T-helper 1 cell treated with Interleukin-12 subunit alpha and Interleukin-12 subunit beta and Interleukin-4 antibody, amounts not matched to agents 30 μg/mL and 1 μg/mL, for 36 hours (primary cell): ENCODE data around the gene GDI2.

ENCODE experiments used
- H3K27ac Mint-ChIP-seq: one replicate; pipeline ENCODE4 v1.8.0; 2021; ENCODE audit warnings: mild to moderate bottlenecking, mixed read lengths
- H3K27me3 Mint-ChIP-seq: one replicate; pipeline ENCODE4 v1.8.0; 2021; ENCODE audit warnings: low read depth, mixed read lengths
- H3K36me3 Mint-ChIP-seq: one replicate; pipeline ENCODE4 v1.8.0; 2021; ENCODE audit warnings: low read depth, mixed read lengths
- H3K4me1 Mint-ChIP-seq: one replicate; pipeline ENCODE4 v1.8.0; 2021; ENCODE audit warnings: low read depth, mixed read lengths
- H3K4me3 Mint-ChIP-seq: one replicate; pipeline ENCODE4 v1.8.0; 2021; ENCODE audit warnings: mild to moderate bottlenecking, moderate library complexity, mixed read lengths
- H3K9me3 Mint-ChIP-seq: one replicate; pipeline ENCODE4 v1.8.0; 2021; ENCODE audit warnings: mixed read lengths

GDI2 gene

DNA sequence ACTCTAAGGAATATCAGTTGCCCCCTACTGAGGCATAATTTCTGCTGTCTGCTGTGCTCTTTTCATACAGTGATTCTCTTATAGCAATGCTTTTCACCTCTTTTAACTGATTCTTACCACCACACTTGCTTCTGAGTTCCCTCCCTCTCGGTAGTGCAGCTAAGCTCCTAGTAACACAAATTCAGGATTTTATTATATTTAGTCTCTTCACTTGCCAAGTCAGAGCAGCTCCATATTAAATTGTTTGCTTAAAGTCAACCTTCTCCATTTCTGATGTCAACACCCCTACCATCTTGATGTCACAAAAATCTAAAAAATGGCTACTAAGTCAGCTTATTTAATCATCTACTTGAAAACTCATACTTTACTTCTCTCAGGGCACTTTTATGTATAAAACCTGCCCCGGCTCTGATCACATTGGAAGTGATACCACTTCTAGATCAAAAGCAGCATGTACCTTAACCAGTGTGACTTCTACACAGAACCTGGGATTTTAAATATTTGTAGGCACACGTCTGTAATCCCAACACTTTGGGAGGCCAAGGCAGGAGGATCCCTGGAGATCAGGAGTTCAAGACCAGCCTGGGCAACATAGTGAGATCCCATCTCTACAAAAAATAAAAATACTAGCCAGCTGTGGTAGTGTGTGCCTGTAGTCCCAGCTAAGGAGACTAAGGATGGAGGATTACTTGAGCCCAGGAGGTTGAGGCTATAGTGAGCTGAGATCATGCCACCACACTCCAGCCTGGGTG lies 55.3 kb downstream of the GDI2 start:
- H3K9me3 Mint-ChIP-seq: no peaks in the 10 kb centered on the region
- peaks cover 45% of the 10 kb centered on the region for H3K36me3 Mint-ChIP-seq
- H3K4me3 Mint-ChIP-seq: no peak overlapping the region
- no peak overlapping the region for H3K27ac Mint-ChIP-seq
- H3K27me3 Mint-ChIP-seq: no peaks in the 10 kb centered on the region
- peaks cover 11% of the 10 kb centered on the region for H3K4me1 Mint-ChIP-seq

DNA sequence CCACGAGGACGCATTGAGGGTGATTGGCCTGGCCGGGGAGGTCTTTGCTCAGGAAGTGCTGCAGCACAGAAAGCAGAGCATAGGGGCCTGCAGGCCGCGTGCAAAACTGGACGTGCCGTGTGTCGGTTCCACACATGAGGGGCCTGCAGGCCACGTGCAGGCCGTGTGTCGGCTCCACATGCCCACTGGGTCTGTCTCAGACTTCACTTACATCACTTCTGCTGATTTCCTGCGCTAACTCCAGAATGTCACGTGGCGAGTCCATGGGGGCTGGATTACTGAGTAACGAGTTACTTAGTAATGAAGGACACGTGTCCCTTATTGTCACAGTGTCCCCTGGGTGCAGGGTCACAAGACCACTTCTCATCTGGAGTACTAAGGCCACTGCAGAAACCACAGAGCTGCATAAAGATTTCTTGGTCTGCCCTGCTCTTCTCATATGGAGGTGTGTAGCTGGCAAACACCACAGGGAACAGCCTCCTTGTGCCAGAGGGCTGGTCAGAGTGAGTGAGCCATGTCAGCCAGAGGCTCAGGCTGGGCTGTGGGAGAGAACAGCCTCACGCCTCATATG lies 60.8 kb downstream of the GDI2 start:
- H3K4me3 Mint-ChIP-seq: no peak overlapping the region
- H3K4me1 Mint-ChIP-seq: peaks cover 12% of the 10 kb centered on the region
- peaks cover 31% of the 10 kb centered on the region for H3K36me3 Mint-ChIP-seq
- H3K9me3 Mint-ChIP-seq: no peaks in the 10 kb centered on the region
- H3K27me3 Mint-ChIP-seq: no peaks in the 10 kb centered on the region
- peak overlapping the region; percentile 27 for H3K27ac Mint-ChIP-seq

DNA sequence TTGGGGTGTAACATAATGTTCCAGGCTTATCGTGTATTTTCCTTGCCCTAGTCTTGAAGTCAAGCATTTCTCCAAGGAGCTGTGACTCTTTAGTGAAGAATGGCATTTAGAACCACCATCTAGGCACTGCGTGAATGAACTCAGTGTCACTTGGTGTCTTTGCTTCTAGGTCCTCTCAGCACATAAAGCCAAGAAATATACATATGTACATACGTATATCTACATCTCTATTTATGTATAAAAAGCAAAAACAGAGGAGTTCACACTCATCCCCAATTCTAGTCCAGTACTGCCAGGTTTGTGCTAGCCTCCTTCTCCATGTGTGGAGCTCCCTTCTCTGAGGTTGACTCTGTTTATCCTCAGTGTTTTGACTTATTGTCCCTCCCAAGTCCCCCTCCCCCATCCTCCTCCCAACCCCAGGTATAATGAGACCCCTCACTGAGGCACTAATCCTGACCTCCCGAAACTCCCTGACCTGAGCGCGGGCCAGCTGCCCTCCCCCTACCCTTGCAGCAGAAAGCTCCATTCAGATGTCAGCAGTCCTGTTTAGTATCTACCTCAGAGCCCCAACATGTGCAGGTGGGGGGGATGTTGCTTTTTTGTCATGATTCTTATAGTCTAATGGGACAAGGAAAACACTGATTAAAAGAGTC lies 61.5 kb downstream of the GDI2 start:
- no peaks in the 10 kb centered on the region for H3K9me3 Mint-ChIP-seq
- peaks cover 36% of the 10 kb centered on the region for H3K36me3 Mint-ChIP-seq
- H3K27me3 Mint-ChIP-seq: no peaks in the 10 kb centered on the region
- peaks cover 15% of the 10 kb centered on the region for H3K4me1 Mint-ChIP-seq
- no peak overlapping the region for H3K4me3 Mint-ChIP-seq
- H3K27ac Mint-ChIP-seq: no peak overlapping the region

DNA sequence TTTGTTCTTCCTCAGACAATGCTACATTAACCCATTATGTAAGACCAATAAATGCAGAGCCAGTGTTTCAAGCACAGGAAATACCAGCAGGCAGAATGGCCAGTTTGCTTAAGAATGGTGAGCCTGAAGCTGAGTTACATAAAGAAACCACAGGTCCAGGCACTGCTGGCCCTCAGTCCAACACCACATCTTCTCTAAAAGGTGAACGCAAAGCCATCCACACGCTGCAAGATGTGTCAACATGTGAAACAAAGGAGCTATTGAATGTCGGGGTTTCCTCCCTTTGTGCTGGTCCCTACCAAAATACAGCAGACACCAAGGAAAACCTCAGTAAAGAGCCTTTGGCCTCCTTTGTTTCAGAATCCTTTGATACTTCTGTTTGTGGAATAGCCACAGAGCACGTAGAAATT lies 64.8 kb downstream of the GDI2 start:
- Mint-ChIP-seq H3K36me3 (peaks cover 40% of the 10 kb centered on the region), H3K27me3 (no peaks in the 10 kb centered on the region), H3K27ac (no peak overlapping the region), H3K9me3 (no peaks in the 10 kb centered on the region), H3K4me3 (no peak overlapping the region), H3K4me1 (peaks cover 7% of the 10 kb centered on the region)

DNA sequence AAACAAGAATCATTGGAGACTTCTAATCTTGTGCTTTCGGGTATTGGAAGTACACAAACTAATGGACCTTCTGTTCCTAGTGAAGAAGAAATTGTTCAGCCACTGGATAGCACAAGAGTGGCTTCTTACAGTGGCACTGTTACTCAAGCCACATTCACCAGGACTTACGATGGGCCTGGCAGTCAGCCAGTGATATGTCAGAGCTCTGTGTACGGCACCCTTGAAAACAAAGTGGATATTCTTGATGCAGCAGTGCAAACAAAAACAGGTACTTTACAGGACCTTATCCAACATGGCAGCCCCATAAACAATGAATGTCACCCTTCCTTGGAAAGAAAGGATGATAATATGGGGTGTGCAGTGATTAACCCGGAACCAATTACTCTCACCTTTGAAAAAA lies 67.0 kb downstream of the GDI2 start:
- Mint-ChIP-seq H3K27me3 (no peaks in the 10 kb centered on the region), H3K4me1 (peaks cover 3% of the 10 kb centered on the region), H3K36me3 (peaks cover 45% of the 10 kb centered on the region), H3K9me3 (no peaks in the 10 kb centered on the region), H3K27ac (no peak overlapping the region), H3K4me3 (no peak overlapping the region)

DNA sequence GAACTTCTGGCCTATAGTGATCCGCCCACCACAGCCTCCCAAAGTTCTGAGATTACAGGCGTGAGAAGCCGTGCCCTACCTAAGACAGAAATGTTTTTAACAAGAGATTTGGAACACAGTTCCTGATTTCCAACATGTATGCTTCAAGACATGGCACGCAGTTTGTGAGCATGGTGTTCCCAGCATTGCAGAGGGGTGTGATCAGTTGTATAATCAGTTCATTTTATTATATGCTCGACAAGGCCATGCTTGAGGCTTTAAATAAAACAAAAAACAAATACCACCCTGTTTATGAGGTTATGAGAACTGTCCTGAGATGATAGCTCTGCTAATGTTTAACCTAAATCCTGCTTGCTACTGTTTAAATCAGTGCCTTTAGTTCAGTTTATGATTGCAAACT lies 68.4 kb downstream of the GDI2 start:
- Mint-ChIP-seq H3K27ac (no peak overlapping the region), H3K9me3 (no peaks in the 10 kb centered on the region), H3K4me1 (peaks cover 5% of the 10 kb centered on the region), H3K27me3 (no peaks in the 10 kb centered on the region), H3K4me3 (no peak overlapping the region), H3K36me3 (peaks cover 55% of the 10 kb centered on the region)

DNA sequence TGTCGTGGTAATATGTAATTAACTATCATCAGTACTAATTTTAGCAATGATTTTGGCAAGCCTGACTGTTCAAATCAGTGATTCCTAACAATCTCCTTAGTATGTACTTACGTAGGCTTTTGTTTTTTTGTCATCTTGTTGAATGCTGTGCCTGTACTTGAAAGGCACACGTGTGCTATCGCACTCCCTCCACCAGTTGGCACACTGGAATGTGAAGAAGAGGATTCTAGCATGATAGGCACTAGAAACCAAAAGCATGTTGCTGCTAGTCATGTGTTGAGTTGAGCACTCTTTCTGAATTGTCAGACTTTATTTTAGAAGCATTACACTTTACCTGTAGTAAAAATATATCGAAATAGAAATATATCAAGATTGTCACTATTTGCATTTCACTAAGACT lies 69.5 kb downstream of the GDI2 start:
- Mint-ChIP-seq H3K27ac (no peak overlapping the region), H3K4me3 (no peak overlapping the region), H3K4me1 (peaks cover 5% of the 10 kb centered on the region), H3K36me3 (peaks cover 53% of the 10 kb centered on the region), H3K9me3 (no peaks in the 10 kb centered on the region), H3K27me3 (no peaks in the 10 kb centered on the region)

DNA sequence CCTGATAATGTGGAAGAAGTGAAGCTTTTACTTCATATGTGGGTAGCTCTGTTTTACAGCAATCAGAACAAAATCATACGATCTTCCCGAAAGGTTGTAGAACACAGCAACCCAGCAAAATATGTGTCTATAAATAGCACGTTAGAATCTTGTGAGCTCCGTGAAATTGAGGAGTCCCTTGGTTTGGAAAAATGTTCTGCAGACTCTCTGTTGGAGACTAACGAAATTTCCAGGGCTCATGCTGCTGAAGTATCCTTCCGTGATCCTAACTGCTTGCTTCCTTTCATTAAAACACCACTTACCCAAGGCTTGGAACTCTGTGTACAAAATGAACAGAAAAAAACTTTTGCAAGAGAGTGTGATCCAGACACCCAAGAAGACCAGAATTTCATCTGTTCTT lies 71.1 kb downstream of the GDI2 start:
- H3K9me3 Mint-ChIP-seq: no peaks in the 10 kb centered on the region
- H3K27ac Mint-ChIP-seq: no peak overlapping the region
- no peak overlapping the region for H3K4me3 Mint-ChIP-seq
- peaks cover 52% of the 10 kb centered on the region for H3K36me3 Mint-ChIP-seq
- peaks cover 11% of the 10 kb centered on the region for H3K4me1 Mint-ChIP-seq
- no peaks in the 10 kb centered on the region for H3K27me3 Mint-ChIP-seq

DNA sequence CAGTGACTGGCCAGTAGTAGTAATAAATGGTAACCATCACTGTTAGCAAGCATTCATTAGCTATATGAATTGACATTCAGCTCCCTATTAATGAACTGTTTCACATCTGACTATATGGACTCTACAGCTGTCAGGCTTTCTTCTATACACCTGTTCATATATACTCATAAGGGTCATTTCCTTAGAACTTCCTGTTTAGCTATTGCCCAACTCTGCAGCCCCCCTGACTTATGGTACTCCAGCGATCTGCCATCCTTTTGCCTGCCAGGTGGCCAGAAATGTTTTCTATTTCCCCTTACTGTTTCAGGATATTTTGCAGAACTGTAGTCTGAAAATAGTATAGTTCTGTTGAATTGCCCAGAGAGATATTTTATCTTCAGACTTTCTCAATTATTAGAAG lies 72.0 kb downstream of the GDI2 start:
- Mint-ChIP-seq H3K4me1 (peaks cover 10% of the 10 kb centered on the region), H3K9me3 (no peaks in the 10 kb centered on the region), H3K27ac (no peak overlapping the region), H3K4me3 (no peak overlapping the region), H3K36me3 (peaks cover 46% of the 10 kb centered on the region), H3K27me3 (no peaks in the 10 kb centered on the region)

DNA sequence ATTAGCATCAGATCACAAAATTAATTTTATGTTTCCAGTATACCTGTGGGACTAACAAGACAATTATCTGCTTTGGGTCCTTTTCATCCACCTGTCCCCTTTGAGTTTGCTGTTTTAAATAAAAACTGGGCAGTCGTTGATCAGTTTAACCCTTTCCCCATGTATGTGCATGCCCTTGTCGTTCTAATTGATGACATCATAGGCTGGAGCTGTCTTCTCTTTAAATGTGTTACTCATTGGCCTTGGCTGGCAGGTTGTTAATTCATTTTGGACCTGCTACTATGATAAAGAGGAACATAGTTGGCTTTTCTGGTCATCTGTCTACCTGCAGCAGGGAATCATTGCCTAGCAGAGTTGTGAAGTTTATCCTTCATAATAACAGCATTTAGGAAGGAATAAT lies 74.8 kb downstream of the GDI2 start:
- peaks cover 45% of the 10 kb centered on the region for H3K36me3 Mint-ChIP-seq
- no peak overlapping the region for H3K4me3 Mint-ChIP-seq
- peaks cover 12% of the 10 kb centered on the region for H3K4me1 Mint-ChIP-seq
- H3K27me3 Mint-ChIP-seq: no peaks in the 10 kb centered on the region
- no peaks in the 10 kb centered on the region for H3K9me3 Mint-ChIP-seq
- no peak overlapping the region for H3K27ac Mint-ChIP-seq

DNA sequence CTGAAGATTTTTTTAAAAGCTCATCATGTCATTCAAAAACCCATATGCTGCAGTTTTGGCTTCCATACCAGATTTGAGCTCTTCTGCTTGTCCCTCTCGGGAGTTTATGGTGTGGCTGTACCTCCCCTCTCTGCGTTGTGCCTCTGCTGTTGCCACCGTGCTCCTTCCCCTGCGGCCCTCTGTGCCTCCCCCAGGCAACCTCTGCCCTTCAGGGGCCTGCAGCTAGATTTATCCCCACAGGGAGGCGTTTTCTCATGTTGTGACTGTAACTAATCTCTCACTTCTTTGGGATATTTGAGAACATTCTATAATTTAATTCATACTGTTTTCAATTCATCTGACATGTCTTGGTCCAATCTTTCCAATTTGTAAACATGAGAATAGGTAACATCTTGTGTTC lies 75.9 kb downstream of the GDI2 start:
- no peak overlapping the region for H3K4me3 Mint-ChIP-seq
- peak overlapping the region; percentile 55 for H3K27ac Mint-ChIP-seq
- H3K4me1 Mint-ChIP-seq: peaks cover 12% of the 10 kb centered on the region
- H3K9me3 Mint-ChIP-seq: no peaks in the 10 kb centered on the region
- no peaks in the 10 kb centered on the region for H3K27me3 Mint-ChIP-seq
- H3K36me3 Mint-ChIP-seq: peaks cover 45% of the 10 kb centered on the region

DNA sequence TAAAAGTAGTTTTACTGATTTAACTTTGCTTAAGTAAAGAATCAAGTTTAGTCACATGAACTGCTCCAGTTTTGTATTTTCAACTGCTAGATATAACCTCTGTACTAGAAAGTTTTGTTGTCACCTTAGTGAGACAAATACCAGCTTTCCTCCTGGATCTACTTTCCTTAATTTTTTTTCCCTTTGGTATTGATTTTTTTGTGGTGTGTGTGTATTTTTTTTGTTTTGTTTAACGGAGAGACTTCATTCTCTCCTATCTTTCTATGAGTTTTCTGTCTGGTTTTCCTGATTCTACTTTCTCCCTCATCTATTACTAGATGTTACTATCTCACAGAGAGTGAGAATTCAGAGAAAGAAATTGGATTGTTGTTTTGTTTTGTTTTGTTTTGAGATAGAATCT lies 76.6 kb downstream of the GDI2 start:
- Mint-ChIP-seq H3K27me3 (no peaks in the 10 kb centered on the region), H3K36me3 (peaks cover 50% of the 10 kb centered on the region), H3K27ac (no peak overlapping the region), H3K4me3 (no peak overlapping the region), H3K4me1 (peaks cover 15% of the 10 kb centered on the region), H3K9me3 (no peaks in the 10 kb centered on the region)

DNA sequence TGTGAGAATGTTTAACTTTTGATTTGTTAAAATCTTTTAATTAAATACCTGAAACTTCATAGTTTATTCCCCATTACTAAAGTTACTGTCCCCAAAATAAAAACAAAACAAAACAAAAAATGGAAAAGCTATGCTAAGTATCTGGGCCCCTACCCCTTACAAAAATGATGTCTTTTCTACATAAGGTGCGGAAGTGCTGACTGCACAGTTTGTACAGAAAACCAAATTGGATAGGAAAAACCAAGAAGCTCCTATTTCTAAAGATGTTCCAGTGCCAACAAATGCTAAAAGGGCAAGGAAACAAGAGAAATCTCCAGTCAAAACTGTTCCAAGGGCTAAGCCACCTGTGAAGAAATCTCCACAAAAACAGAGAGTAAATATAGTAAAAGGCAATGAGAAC lies 78.1 kb downstream of the GDI2 start:
- H3K4me1 Mint-ChIP-seq: peaks cover 26% of the 10 kb centered on the region
- H3K27me3 Mint-ChIP-seq: no peaks in the 10 kb centered on the region
- no peaks in the 10 kb centered on the region for H3K9me3 Mint-ChIP-seq
- H3K36me3 Mint-ChIP-seq: peaks cover 45% of the 10 kb centered on the region
- no peak overlapping the region for H3K4me3 Mint-ChIP-seq
- H3K27ac Mint-ChIP-seq: no peak overlapping the region

DNA sequence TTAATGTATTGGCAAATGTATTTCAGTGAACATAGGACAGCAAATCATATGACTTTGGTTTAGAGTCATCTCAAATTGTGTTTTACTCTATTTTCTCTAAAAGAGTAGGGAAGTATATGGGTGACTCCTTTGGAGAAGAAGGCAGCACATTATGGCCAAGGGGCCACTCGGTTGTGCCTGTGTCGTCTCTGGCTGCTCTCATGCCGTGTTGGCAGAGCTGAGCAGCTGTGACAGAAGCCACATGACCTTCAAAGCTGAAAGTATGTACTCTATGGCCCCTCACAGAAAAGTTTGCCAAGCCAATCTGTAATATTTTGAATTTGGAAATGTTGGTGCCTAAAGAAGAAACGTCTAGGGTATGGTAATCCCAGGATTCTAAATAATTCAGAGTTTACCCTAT lies 81.1 kb downstream of the GDI2 start:
- H3K27ac Mint-ChIP-seq: no peak overlapping the region
- no peaks in the 10 kb centered on the region for H3K9me3 Mint-ChIP-seq
- H3K4me3 Mint-ChIP-seq: no peak overlapping the region
- no peaks in the 10 kb centered on the region for H3K27me3 Mint-ChIP-seq
- H3K4me1 Mint-ChIP-seq: peaks cover 18% of the 10 kb centered on the region
- H3K36me3 Mint-ChIP-seq: peaks cover 37% of the 10 kb centered on the region

DNA sequence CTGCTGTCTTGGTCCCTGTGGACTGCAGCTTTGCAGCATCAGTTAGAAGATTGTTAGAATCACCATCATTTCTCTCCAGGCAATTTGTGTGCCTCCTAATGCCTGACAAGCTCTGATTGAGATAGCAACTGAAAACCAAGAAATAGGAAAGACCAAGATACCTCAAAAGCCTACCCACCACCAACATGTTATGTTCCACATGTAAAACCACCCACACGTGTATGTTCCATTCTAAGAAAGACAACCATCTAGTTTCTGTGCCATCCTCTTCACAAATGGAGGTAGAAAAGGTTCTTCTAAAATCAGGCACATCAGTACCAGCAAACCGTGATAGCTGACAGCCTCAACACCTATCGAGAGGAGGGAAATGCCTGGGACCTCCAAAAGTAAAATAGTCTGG lies 81.7 kb downstream of the GDI2 start:
- Mint-ChIP-seq H3K27me3 (no peaks in the 10 kb centered on the region), H3K4me3 (no peak overlapping the region), H3K36me3 (peaks cover 37% of the 10 kb centered on the region), H3K27ac (no peak overlapping the region), H3K4me1 (peaks cover 18% of the 10 kb centered on the region), H3K9me3 (no peaks in the 10 kb centered on the region)
